ENCODE results near the gene MAK.

DNA sequence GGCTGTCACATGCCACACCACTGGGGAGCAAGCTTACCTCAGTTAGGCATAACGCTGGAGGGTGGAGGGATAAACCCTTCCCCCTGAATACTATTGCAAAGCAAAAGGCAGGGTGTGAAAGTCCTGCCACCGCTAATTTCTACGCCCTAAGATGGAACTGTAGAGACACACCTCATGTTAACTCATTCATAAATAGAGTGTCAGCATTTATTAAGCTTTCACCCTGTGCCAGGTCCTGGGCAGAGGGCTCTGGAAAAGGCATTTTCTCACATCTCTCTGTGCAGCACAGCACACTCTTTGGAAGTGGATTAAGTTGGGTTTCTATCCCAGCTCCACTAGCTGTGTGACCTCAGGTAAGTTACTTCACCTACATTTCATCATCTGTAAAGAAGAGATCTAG is 68.9 kb downstream of the MAK start:
- TF ChIP-seq, protein P1, sequence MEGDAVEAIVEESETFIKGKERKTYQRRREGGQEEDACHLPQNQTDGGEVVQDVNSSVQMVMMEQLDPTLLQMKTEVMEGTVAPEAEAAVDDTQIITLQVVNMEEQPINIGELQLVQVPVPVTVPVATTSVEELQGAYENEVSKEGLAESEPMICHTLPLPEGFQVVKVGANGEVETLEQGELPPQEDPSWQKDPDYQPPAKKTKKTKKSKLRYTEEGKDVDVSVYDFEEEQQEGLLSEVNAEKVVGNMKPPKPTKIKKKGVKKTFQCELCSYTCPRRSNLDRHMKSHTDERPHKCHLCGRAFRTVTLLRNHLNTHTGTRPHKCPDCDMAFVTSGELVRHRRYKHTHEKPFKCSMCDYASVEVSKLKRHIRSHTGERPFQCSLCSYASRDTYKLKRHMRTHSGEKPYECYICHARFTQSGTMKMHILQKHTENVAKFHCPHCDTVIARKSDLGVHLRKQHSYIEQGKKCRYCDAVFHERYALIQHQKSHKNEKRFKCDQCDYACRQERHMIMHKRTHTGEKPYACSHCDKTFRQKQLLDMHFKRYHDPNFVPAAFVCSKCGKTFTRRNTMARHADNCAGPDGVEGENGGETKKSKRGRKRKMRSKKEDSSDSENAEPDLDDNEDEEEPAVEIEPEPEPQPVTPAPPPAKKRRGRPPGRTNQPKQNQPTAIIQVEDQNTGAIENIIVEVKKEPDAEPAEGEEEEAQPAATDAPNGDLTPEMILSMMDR (IDR thresholded peaks at IDR 0.05; ENCODE audit: low read length), result no peak
- TF ChIP-seq EZH2 (optimal IDR thresholded peaks at IDR 0.05; ENCODE audit: low read depth, low read length), result no peak

Data from MM.1S (cell line).